HepG2 (cell line): ENCODE data around the gene PC. TPM values are rescaled to one million over a fixed set of nuclear protein-coding genes. Genes with fewer than 3 reads are reported as not detected.

Source experiments
- ATAC-seq: fragments of 200-7000 bp; cut with Tn5 transposase; 3 replicates; pipeline ENCODE4 v1.9.1; 2020; ENCODE audit warnings: mild to moderate bottlenecking, moderate library complexity
- BruUV-seq: library from RNA; stranded (reverse); fragments of 400-500 nt; replicated peaks from 2 replicates; lab custom pipeline; 2021; lab: Mats Ljungman, UMichigan
- CTCF ChIA-PET: fragments of 300-600 bp; formaldehyde crosslinking; extraction: SDS; loops from one replicate; lab custom pipeline; 2021; ENCODE audit warnings: low total read pairs, inconsistent platforms, low intra/inter-chr PET ratio; lab: Yijun Ruan, JAX
- POLR2A ChIA-PET: fragments of 350-600 bp; sonication (Branson Sonifier 250); formaldehyde crosslinking; loops from one replicate; lab custom pipeline; 2020; ENCODE audit warnings: antibody characterized with exemption, inconsistent platforms; lab: Yijun Ruan, JAX
- DNase-seq: peaks from one replicate; pipeline ENCODE4 v3.0.0-alpha.2; 2015; ENCODE audit warnings: low spot score
- FAIRE-seq: peaks from 3 replicates; lab custom pipeline; 2011; peaks lifted over from hg19 to GRCh38; lab: Jason Lieb, UNC
- H2AFZ ChIP-seq: one replicate; pipeline ENCODE4 v1.6.1; 2011; ENCODE audit warnings: low read length, inconsistent platforms
- H3K27ac ChIP-seq: fragments of 300-600 bp; 3 replicates; pipeline ENCODE4 v1.8.0; 2011; ENCODE audit warnings: mixed run types, mild to moderate bottlenecking, mixed read lengths, low read length, inconsistent platforms; ENCODE audit not compliant: insufficient read depth; ENCODE audit errors: extremely low read length
- H3K27me3 ChIP-seq, 2 experiments: fragments of 200-600 bp in 1 of 2; 2 replicates in 1 of 2; 3 replicates in 1 of 2; pipeline versions ENCODE4 v1.6.0 to v1.8.0; 2011; ENCODE audit warnings: low read length in 2 of 2, mild to moderate bottlenecking in 2 of 2, moderate library complexity in 2 of 2, inconsistent platforms in 1 of 2; ENCODE audit not compliant: insufficient read depth in 2 of 2, control insufficient read depth in 1 of 2
- H3K36me3 ChIP-seq, 2 experiments: fragments of 200-600 bp in 1 of 2; replicated peaks in 1 of 2; 2 replicates in 1 of 2; 3 replicates in 1 of 2; pipeline versions ENCODE4 v1.5.1 to v1.8.0; 2011; ENCODE audit warnings: low read length in 2 of 2, inconsistent platforms in 1 of 2; ENCODE audit not compliant: insufficient read depth in 2 of 2, control insufficient read depth in 1 of 2
- H3K4me1 ChIP-seq: 2 replicates; pipeline ENCODE4 v1.5.1; 2012; ENCODE audit warnings: low read length, inconsistent platforms; ENCODE audit not compliant: insufficient read depth
- H3K4me2 ChIP-seq: 2 replicates; pipeline ENCODE4 v1.6.0; 2011; ENCODE audit warnings: low read depth, low read length, inconsistent platforms
- H3K4me3 ChIP-seq, 3 experiments: fragments of 200-600 bp in 1 of 3; sonication (generic), shearing (Covaris generic) in 1 of 3; replicated peaks in 1 of 3; 2 replicates each; pipeline ENCODE4 v1.5.1; 2011 to 2016; ENCODE audit warnings: low read length in 3 of 3, inconsistent platforms in 2 of 3, low read depth in 2 of 3, mild to moderate bottlenecking in 2 of 3, control low read depth in 1 of 3, mixed read lengths in 1 of 3; ENCODE audit not compliant: insufficient read depth in 1 of 3
- H3K79me2 ChIP-seq: one replicate; pipeline ENCODE4 v1.6.1; 2011; ENCODE audit warnings: low read length, inconsistent platforms; ENCODE audit not compliant: insufficient read depth
- H3K9ac ChIP-seq: 2 replicates; pipeline ENCODE4 v1.6.0; 2011; ENCODE audit warnings: mild to moderate bottlenecking, low read depth, low read length, inconsistent platforms; ENCODE audit not compliant: insufficient read depth
- H3K9me3 ChIP-seq: 2 replicates; pipeline ENCODE4 v1.5.1; 2012; ENCODE audit warnings: mild to moderate bottlenecking, low read length
- H4K20me1 ChIP-seq: 2 replicates; pipeline ENCODE4 v1.6.0; 2011; ENCODE audit warnings: inconsistent platforms, mild to moderate bottlenecking, low read length, moderate library complexity; ENCODE audit not compliant: insufficient read depth
- BRCA1 ChIP-seq: sonication (generic); formaldehyde crosslinking; IDR thresholded peaks from 2 replicates; pipeline ENCODE4 v1.4.0; 2020; ENCODE audit warnings: missing genetic modification reagents
- HMGA1 ChIP-seq: sonication (generic); formaldehyde crosslinking; conservative IDR thresholded peaks from 2 replicates; pipeline ENCODE4 v1.4.0; 2020; ENCODE audit warnings: missing genetic modification reagents
- HNF1A ChIP-seq, 2 experiments: sonication (generic) in 1 of 2; formaldehyde crosslinking in 1 of 2; IDR thresholded peaks; 2 replicates each; pipeline versions ENCODE4 v1.4.0 to v1.6.1; 2016 to 2020; ENCODE audit warnings: borderline replicate concordance in 1 of 2, low read depth in 1 of 2, mild to moderate bottlenecking in 1 of 2, missing genetic modification reagents in 1 of 2
- KDM3A ChIP-seq: IDR thresholded peaks from 2 replicates; pipeline ENCODE4 v1.6.1; 2018; ENCODE audit warnings: low read depth, missing compliant biosample characterization
- MAZ ChIP-seq, 2 experiments: sonication (generic) in 1 of 2; formaldehyde crosslinking in 1 of 2; IDR thresholded peaks; 2 replicates each; pipeline versions ENCODE4 v1.5.0 to v1.6.1; 2012 to 2020; ENCODE audit warnings: low read depth in 2 of 2, mild to moderate bottlenecking in 2 of 2, borderline replicate concordance in 1 of 2, improper control_type of control experiment in 1 of 2, low read length in 1 of 2, missing genetic modification reagents in 1 of 2, moderate library complexity in 1 of 2
- MED8 ChIP-seq: sonication (generic); formaldehyde crosslinking; IDR thresholded peaks from 2 replicates; pipeline ENCODE4 v1.8.1; 2023; ENCODE audit warnings: mild to moderate bottlenecking, missing genetic modification reagents; ENCODE audit not compliant: insufficient replicate concordance
- THAP8 ChIP-seq: sonication (generic); formaldehyde crosslinking; IDR thresholded peaks from 2 replicates; pipeline ENCODE4 v1.5.1; 2020; ENCODE audit warnings: missing genetic modification reagents, mild to moderate bottlenecking, borderline replicate concordance
- XBP1 ChIP-seq: sonication (generic); formaldehyde crosslinking; IDR thresholded peaks from 2 replicates; pipeline ENCODE4 v1.5.0; 2020; ENCODE audit warnings: missing genetic modification reagents
- ZBTB46 ChIP-seq: sonication (generic); formaldehyde crosslinking; IDR thresholded peaks from 2 replicates; pipeline ENCODE4 v1.4.0; 2020; ENCODE audit warnings: mild to moderate bottlenecking, missing genetic modification reagents, borderline replicate concordance
- ZIK1 ChIP-seq: sonication (generic); formaldehyde crosslinking; IDR thresholded peaks from 2 replicates; pipeline ENCODE4 v1.5.0; 2020; ENCODE audit warnings: mild to moderate bottlenecking, low read depth, missing genetic modification reagents, borderline replicate concordance
- ZNF10 ChIP-seq: sonication (generic); formaldehyde crosslinking; IDR thresholded peaks from 2 replicates; pipeline ENCODE4 v1.4.0; 2020; ENCODE audit warnings: mild to moderate bottlenecking, low read depth, missing genetic modification reagents, borderline replicate concordance
- ZNF207 ChIP-seq: fragments of 450-650 bp; IDR thresholded peaks from 2 replicates; pipeline ENCODE4 v1.6.1; 2016; ENCODE audit warnings: antibody characterized with exemption, borderline replicate concordance
- ZNF574 ChIP-seq: sonication (generic); formaldehyde crosslinking; IDR thresholded peaks from 2 replicates; pipeline ENCODE4 v1.4.0; 2020; ENCODE audit warnings: missing genetic modification reagents
- ZNF589 ChIP-seq: sonication (generic); formaldehyde crosslinking; conservative IDR thresholded peaks from 2 replicates; pipeline ENCODE4 v1.8.0; 2022; ENCODE audit warnings: mild to moderate bottlenecking, moderate library complexity, missing genetic modification reagents
- ZSCAN9 ChIP-seq: IDR thresholded peaks from 2 replicates; pipeline ENCODE4 v1.6.1; 2016; ENCODE audit warnings: borderline replicate concordance
- WGBS: methylation state at CpG from one replicate; pipeline ENCODE4 v1.1.6; 2017; ENCODE audit warnings: low lambda C conversion rate; 5-methylcytosine and 5-hydroxymethylcytosine counted together
- in situ Hi-C: cut with HindIII; loops from 2 replicates; pipeline ENCODE4 v1.10.0; 2017; ENCODE audit warnings: low pct_unique_long_range_greater_than_20kb; ENCODE audit not compliant: extremely low pct_ligation_motif_present
- intact Hi-C: fragments of 100-400 bp; cut with micrococcal nuclease; formaldehyde crosslinking; loops from one replicate; pipeline ENCODE4 v1.10.0; 2022; ENCODE audit not compliant: unreplicated experiment
- polyA plus RNA-seq, 8 experiments: library from polyadenylated mRNA; depleted of rRNA in 3 of 8; stranded (reverse) in 7 of 8; unstranded in 1 of 8; fragments of >200 nt; fragmentation: Illumina TruSeq in 4 of 8; extraction: Trizol in 4 of 8; gene quantifications; 2 replicates each; pipeline versions ENCODE4 v1.2.1 to v1.2.3, GENCODE V29; 2011 to 2016; ENCODE audit warnings: low read depth in 4 of 8, missing spikeins in 1 of 8, mixed read lengths in 1 of 8; ENCODE audit not compliant: insufficient read depth in 1 of 8
- total RNA-seq, 5 experiments: library from RNA; depleted of rRNA; stranded (reverse); fragments of >200 nt; fragmentation: Illumina TruSeq; extraction: Trizol; gene quantifications; 2 replicates each; pipeline ENCODE4 v1.2.3, GENCODE V29; 2016; ENCODE audit warnings: low read depth in 1 of 5

Gene PC
- total and polyA plus RNA-seq, 2 of the 13 experiments (the other 11 are each of a cell fraction or from before 2014, with no cell fraction given): 29.0 to 39.0 TPM

GRCh38 chr11:67007126-67007525 is 48.9 kb upstream of the PC start:
- no peak for FAIRE-seq
- 100% methylated on average over 1 of the region's 7 CpGs for WGBS
- ChIA-PET POLR2A (no interaction called here), CTCF (no interaction called here)
- Histone ChIP-seq H3K4me2 (no peak overlapping the region), H2AFZ (no peak overlapping the region), H3K4me3 (no peak overlapping the region), H3K27me3 (peaks cover 0 to 4% of the 10 kb centered on the region in 2 experiments; a peak in 1 of 5 replicates), H3K79me2 (no peaks in the 10 kb centered on the region), H3K36me3 (no peaks in the 10 kb centered on the region), H3K9ac (no peak overlapping the region), H4K20me1 (no peaks in the 10 kb centered on the region), H3K4me1 (peaks cover 50% of the 10 kb centered on the region), H3K27ac (no peak overlapping the region), H3K9me3 (no peaks in the 10 kb centered on the region)
- intact Hi-C loops (no loop called here), in situ Hi-C loops (no loop called here)
- no TSS peak for BruUV-seq
- no peak for DNase-seq
- TF ChIP-seq XBP1 (CRISPR knock-in tag) (no peak), ZIK1 (CRISPR knock-in tag) (no peak), ZNF207 (no peak), ZSCAN9 (no peak), ZBTB46 (no peak), ZNF589 (CRISPR knock-in tag) (no peak), ZNF574 (CRISPR knock-in tag) (no peak), MED8 (no peak), MAZ (IDR thresholded peaks at IDR 0.05; ENCODE audit: borderline replicate concordance, low read depth, low read length) (no peak), MAZ (CRISPR knock-in tag; IDR thresholded peaks at IDR 0.05; ENCODE audit: low read depth) (no peak), BRCA1 (no peak), THAP8 (CRISPR knock-in tag) (no peak), HNF1A (IDR thresholded peaks at IDR 0.05; ENCODE audit: low read depth) (no peak), HNF1A (CRISPR knock-in tag; IDR thresholded peaks at IDR 0.05; ENCODE audit: borderline replicate concordance) (no peak), KDM3A (CRISPR knock-in tag) (no peak), ZNF10 (no peak), HMGA1 (CRISPR knock-in tag) (no peak)
- ATAC-seq: no peak
